OCI-LY3 (cell line): ENCODE measurements around the gene NCKAP5.

Source experiments
- H2AFZ ChIP-seq: fragments of 200-600, 300-600 bp; shearing (Covaris generic); 2 replicates; pipeline ENCODE4 v1.6.0; 2014; ENCODE audit warnings: antibody characterized with exemption, low read depth, low read length
- H3K27ac ChIP-seq: fragments of 200-600, 300-600 bp; sonication (generic); 2 replicates; pipeline ENCODE4 v1.5.1; 2014; ENCODE audit warnings: mild to moderate bottlenecking, low read length, moderate library complexity, mixed read lengths
- H3K27me3 ChIP-seq: fragments of 200-600, 300-600 bp; sonication (generic); 2 replicates; pipeline ENCODE4 v1.6.1; 2014; ENCODE audit warnings: low read depth, low read length, mixed read lengths
- H3K36me3 ChIP-seq: fragments of 200-600, 300-600 bp; sonication (generic); replicated peaks from 2 replicates; pipeline ENCODE3; 2014; ENCODE audit warnings: low read depth, low read length, mixed read lengths
- H3K4me1 ChIP-seq: fragments of 300-600, 200-600 bp; sonication (generic); 2 replicates; pipeline ENCODE4 v1.6.1; 2014; ENCODE audit warnings: low read length, mixed read lengths
- H3K4me2 ChIP-seq: fragments of 200-600, 300-600 bp; sonication (generic); 2 replicates; pipeline ENCODE4 v1.6.1; 2014; ENCODE audit warnings: low read length, mixed read lengths
- H3K4me3 ChIP-seq: fragments of 300-600, 200-600 bp; sonication (generic); 2 replicates; pipeline ENCODE4 v1.5.1; 2014; ENCODE audit warnings: antibody characterized with exemption, mild to moderate bottlenecking, low read length, moderate library complexity
- H3K79me2 ChIP-seq: fragments of 300-600, 200-600 bp; shearing (Covaris generic); 2 replicates; pipeline ENCODE4 v1.6.1; 2014; ENCODE audit warnings: mild to moderate bottlenecking, low read length, mixed read lengths
- H3K9ac ChIP-seq: fragments of 300-600, 200-600 bp; shearing (Covaris generic); 2 replicates; pipeline ENCODE4 v1.6.0; 2014; ENCODE audit warnings: mild to moderate bottlenecking, low read length, moderate library complexity
- H3K9me3 ChIP-seq: fragments of 200-600, 300-600 bp; shearing (Covaris generic); 2 replicates; pipeline ENCODE4 v1.6.1; 2014; ENCODE audit warnings: low read length, mixed read lengths; ENCODE audit not compliant: insufficient read depth
- H4K20me1 ChIP-seq: fragments of 200-600, 300-600 bp; sonication (generic); 2 replicates; pipeline ENCODE4 v1.6.1; 2016; ENCODE audit warnings: low read length, mixed read lengths; ENCODE audit not compliant: insufficient read depth
- CTCF ChIP-seq: fragments of 200-600, 300-600 bp; sonication (generic); IDR thresholded peaks from 2 replicates; pipeline ENCODE4 v1.5.1; 2014; ENCODE audit warnings: antibody characterized with exemption, low read length, low read depth
- EZH2phosphoT487 ChIP-seq: fragments of 200-600 bp; shearing (Covaris generic); IDR thresholded peaks from 2 replicates; pipeline ENCODE4 v1.6.1; 2018; ENCODE audit warnings: antibody characterized with exemption, mixed run types, low read depth

NCKAP5 gene

GRCh38 chr2:132923787-132924186 is 644.5 kb downstream of the NCKAP5 start:
- Histone ChIP-seq H3K36me3 (no peaks in the 10 kb centered on the region), H3K4me3 (no peak overlapping the region), H3K79me2 (no peaks in the 10 kb centered on the region), H3K27ac (no peak overlapping the region), H3K4me1 (no peaks in the 10 kb centered on the region), H3K4me2 (no peak overlapping the region), H3K9me3 (no peaks in the 10 kb centered on the region), H3K9ac (no peak overlapping the region), H3K27me3 (no peaks in the 10 kb centered on the region), H2AFZ (no peak overlapping the region), H4K20me1 (no peaks in the 10 kb centered on the region)
- TF ChIP-seq CTCF (no peak), EZH2phosphoT487 (no peak)

DNA sequence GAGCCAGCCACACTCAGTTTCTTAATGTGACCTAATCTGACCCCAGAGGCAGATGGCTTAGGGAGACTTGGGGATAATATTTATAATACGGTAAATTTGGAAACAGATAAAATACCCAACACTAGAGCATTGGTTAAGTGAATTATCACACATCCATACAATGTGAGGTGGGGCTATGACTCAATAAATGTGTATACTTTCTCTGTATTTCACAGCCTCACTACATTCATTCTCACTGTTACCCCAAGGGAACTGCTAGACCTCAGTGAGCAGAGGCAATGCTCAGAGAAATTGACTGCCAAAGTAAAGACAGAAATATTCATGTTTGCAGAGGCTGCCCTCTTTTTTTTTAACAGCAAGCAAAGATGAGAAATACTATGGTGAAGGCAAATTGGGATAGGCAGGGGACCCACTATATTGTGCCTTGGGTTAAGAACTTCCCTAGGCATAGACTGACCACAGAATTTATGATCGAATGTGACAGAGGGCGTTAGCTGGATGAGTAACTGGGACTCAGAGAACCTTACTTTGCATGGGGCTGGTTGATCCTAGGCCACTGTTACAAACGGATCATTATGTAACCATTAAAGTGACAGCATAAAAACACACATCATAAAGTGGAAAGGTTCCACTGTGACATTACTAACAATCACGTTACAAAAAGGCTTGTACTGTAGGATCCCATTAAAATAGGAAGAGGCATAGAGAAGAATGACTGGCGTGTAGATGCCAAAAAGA is 652.3 kb downstream of the NCKAP5 start:
- Histone ChIP-seq H3K9me3 (no peaks in the 10 kb centered on the region), H3K4me3 (no peak overlapping the region)

GRCh38 chr2:132911726-132912724 is 656.2 kb downstream of the NCKAP5 start:
- no peak overlapping the region for H3K4me3 ChIP-seq
- H3K79me2 ChIP-seq: no peaks in the 10 kb centered on the region
- H3K27me3 ChIP-seq: no peaks in the 10 kb centered on the region
- no peak overlapping the region for H3K4me2 ChIP-seq
- H3K27ac ChIP-seq: no peak overlapping the region
- TF ChIP-seq EZH2phosphoT487: no peak
- no peak for TF ChIP-seq CTCF
- no peaks in the 10 kb centered on the region for H4K20me1 ChIP-seq
- no peak overlapping the region for H3K9ac ChIP-seq
- no peaks in the 10 kb centered on the region for H3K4me1 ChIP-seq
- H3K36me3 ChIP-seq: no peaks in the 10 kb centered on the region
- no peaks in the 10 kb centered on the region for H3K9me3 ChIP-seq
- H2AFZ ChIP-seq: no peak overlapping the region

More for the DNA sequence above, 652.3 kb downstream of the NCKAP5 start:
- no peaks in the 10 kb centered on the region for H3K27me3 ChIP-seq
- H3K4me2 ChIP-seq: no peak overlapping the region
- no peaks in the 10 kb centered on the region for H4K20me1 ChIP-seq
- no peaks in the 10 kb centered on the region for H3K4me1 ChIP-seq
- H3K36me3 ChIP-seq: no peaks in the 10 kb centered on the region
- no peaks in the 10 kb centered on the region for H3K79me2 ChIP-seq
- H3K27ac ChIP-seq: no peak overlapping the region
- no peak overlapping the region for H2AFZ ChIP-seq
- TF ChIP-seq EZH2phosphoT487 (no peak), CTCF (no peak)
- no peak overlapping the region for H3K9ac ChIP-seq

DNA sequence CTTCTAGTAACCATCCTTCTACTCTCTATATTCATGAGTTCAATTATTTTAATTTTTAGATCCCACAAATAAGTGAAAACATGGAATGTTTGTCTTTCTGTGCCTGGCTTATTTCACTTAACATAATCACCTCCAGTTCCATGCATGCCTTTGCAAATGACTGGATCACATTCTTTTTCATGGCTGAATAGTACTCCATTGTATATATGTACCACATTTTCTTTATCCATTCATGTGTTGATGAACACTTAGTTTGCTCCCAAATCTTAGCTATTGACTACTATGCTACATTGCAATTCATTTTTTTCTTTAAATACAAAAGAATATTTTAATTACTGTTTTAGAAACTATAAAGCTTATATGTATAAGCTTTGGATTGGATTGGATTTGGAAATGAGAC is 657.8 kb downstream of the NCKAP5 start:
- Histone ChIP-seq H3K9me3 (no peaks in the 10 kb centered on the region), H3K4me1 (no peaks in the 10 kb centered on the region), H3K79me2 (no peaks in the 10 kb centered on the region), H2AFZ (no peak overlapping the region), H3K4me3 (no peak overlapping the region), H3K36me3 (no peaks in the 10 kb centered on the region), H3K4me2 (no peak overlapping the region), H4K20me1 (no peaks in the 10 kb centered on the region), H3K27me3 (peaks cover 4% of the 10 kb centered on the region; the same call in 1 of the 2 replicates), H3K9ac (no peak overlapping the region), H3K27ac (no peak overlapping the region)
- TF ChIP-seq EZH2phosphoT487 (no peak), CTCF (no peak)
